GM10847 (cell line): ENCODE measurements around the gene TGM1.

Experiments
- POLR2A ChIP-seq: IDR thresholded peaks from 2 replicates; pipeline ENCODE4 v1.6.1; 2011; ENCODE audit not compliant: insufficient read length; ENCODE audit errors: extremely low read depth

TGM1 gene

GRCh38 chr14:24251880-24252288, 11.1 kb downstream of the TGM1 start:
- no peak for TF ChIP-seq POLR2A

DNA sequence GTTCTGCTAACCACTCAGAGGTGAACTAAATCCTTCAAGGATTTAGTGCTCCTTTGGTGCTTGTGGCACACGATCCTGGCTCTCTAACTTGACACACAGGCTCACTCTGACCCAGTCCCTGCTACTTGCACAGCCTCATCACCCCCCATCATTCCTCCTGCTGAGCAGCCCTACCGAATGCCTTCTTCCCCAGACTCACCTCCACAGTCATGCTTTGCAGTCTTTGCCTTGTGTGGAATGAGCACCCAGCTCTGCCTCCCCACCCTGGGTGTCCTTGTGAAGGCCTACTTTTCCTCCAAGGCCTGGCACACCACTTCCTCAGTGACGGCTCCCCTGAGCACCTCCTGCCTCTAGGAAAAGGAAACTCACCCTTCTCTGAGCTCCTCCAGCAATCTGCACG, 12.6 kb downstream of the TGM1 start:
- TF ChIP-seq POLR2A: no peak

- no peak for TF ChIP-seq POLR2A
These were observed 13.6 kb downstream of the TGM1 start for GRCh38 chr14:24249230-24250021.

DNA sequence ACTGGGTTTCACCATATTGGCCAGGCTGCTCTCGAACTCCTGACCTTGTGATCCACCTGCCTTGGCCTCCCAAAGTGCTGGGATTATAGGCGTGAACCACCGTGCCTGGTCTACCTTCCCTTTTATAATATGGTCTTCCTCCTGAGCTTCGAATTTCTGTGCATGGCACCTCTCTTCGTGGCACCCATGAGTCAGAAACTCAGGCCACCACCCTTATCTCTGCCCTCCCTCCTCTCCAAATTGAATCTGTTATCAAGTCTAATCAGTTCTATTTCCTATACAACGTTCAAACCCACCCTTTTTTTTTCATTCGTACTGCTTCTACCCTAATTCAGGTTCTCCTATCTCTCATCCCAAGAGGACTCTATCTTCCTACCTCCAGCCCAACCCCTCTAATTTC, 15.6 kb downstream of the TGM1 start:
- no peak for TF ChIP-seq POLR2A

DNA sequence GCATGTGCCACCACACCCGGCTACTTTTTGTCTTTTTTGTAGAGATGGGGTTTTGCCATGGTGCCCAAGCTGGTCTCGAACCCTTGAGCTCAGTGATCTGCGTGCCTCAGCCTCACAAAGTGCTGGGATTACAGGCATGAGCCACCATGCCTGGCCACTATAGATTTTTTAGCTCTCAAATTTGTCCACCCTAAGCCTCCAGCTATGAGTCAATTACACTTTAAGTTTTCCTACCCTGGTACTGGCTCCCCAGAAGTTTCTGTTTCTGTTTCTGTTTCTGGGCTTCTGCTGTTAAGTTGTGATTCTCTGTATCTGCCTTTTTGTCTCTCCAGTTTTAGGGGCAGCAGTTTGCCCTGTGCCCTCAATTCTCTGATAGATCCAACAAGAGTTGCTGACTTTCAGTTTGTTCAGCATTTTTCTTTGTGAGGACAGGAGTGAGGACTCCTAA, 16.2 kb downstream of the TGM1 start:
- TF ChIP-seq POLR2A: no peak

GRCh38 chr14:24243336-24243836, 19.6 kb downstream of the TGM1 start:
- TF ChIP-seq POLR2A: no peak

GRCh38 chr14:24241829-24242443, 21.0 kb downstream of the TGM1 start:
- no peak for TF ChIP-seq POLR2A

GRCh38 chr14:24240110-24240918, 22.7 kb downstream of the TGM1 start:
- TF ChIP-seq POLR2A: no peak

DNA sequence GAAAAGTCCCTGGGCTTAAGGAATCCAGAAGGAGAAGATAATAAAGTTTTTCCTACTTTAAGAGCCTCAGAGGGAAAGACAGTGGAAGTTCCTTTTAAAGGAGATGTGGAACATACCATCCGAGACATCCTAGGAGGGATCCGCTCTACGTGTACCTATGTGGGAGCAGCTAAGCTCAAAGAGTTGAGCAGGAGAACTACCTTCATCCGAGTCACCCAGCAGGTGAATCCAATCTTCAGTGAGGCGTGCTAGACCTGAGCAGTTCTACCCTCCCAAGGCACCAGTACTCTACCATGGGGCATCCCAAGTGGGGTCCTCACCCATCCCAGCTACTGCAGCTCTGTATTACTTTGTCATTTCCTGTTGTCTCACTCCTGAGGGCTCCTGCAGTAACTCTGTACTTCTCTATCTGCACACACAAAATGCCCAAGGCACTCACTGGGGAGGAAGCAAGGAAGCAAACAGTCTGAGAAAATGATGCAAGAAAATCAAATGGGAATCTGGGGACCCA, 24.4 kb downstream of the TGM1 start:
- no peak for TF ChIP-seq POLR2A

GRCh38 chr14:24238123-24238522, 24.9 kb downstream of the TGM1 start:
- TF ChIP-seq POLR2A: no peak

- no peak for TF ChIP-seq POLR2A
These were observed 25.5 kb downstream of the TGM1 start for GRCh38 chr14:24237463-24237955.

DNA sequence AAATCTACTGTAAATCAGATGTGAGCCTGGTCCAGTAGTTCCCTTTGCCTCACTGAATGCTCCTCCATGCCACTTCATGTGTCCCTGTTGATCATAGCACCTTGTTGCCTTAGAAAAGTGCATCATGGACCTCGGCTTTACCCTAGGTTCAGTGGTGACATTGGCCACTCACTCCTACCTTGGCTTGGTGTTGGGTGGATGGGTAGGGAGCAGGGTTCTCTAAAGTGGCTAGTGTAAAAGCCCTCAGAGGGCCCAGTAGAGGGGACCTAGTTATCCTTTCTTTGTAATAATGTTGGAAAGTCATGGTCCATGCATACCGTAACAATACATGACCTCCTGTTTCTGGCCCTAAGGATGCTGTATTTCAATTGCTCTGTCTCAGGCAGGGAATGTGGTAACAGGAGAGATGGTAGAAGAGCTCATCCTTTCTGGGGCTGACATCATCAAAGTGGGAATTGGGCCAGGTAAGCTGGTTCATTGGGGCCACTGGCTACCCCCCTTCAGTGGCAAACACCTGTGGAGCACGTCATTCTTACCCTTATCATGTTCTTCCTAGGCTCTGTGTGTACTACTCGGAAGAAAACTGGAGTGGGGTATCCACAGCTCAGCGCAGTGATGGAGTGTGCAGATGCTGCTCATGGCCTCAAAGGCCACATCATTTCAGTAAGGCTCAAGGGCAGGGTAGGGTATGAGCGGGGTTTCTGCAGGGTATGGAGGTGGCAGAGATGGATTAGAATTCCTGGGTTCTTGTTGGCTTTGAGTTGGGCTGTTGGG, 26.1 kb downstream of the TGM1 start:
- no peak for TF ChIP-seq POLR2A

DNA sequence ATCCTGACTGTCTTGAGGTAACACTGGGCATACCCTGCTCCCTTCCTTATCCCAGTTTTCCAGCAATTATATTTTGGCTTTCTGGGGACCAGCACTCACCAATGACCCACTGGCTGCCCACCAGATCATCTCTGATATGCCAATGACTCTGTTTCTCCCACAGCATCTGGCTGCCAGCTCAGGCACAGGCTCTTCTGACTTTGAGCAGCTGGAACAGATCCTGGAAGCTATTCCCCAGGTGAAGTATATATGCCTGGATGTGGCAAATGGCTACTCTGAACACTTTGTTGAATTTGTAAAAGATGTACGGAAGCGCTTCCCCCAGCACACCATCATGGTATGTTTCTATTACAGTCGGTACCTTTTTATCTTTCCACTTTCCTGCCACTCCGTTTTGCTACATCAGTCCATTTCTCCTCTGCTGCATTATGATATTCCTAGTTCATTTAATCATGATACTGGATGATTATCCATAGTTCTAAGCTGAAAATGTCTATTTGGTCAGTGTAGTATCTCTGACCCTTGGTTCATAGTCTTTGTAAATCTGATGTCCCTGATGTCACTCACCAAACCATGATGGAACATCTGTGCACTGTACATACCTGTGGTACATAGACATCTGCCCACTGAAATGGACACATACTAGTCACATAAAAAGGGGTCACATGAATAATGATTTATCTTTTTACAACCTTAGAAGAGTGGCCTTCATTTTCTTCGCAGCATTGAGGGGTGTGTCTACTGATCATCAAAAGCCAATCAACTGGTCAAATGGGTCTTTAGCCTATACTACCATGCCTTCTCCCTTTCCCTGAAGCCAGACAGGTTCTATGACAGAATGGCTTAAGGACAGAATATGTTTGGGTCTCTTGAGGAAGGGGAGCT, 26.9 kb downstream of the TGM1 start:
- no peak for TF ChIP-seq POLR2A
